IMR-90 (cell line): ENCODE measurements around the gene NEXN. TPM values are rescaled to one million over a fixed set of nuclear protein-coding genes. Genes with fewer than 3 reads are reported as not detected.

ENCODE experiments used
- ATAC-seq: fragments of 200-7000 bp; cut with Tn5 transposase; 2 replicates; pipeline ENCODE4 v1.9.1; 2020; ENCODE audit warnings: low read depth, mild to moderate bottlenecking, moderate library complexity
- BruUV-seq: library from RNA; stranded (reverse); fragments of 400-500 nt; replicated peaks from 2 replicates; lab custom pipeline; 2021; lab: Mats Ljungman, UMichigan
- CTCF ChIA-PET: fragments of 300-600 bp; formaldehyde crosslinking; extraction: SDS; loops from one replicate; lab custom pipeline; 2021; ENCODE audit warnings: antibody characterized with exemption; lab: Yijun Ruan, JAX
- POLR2A ChIA-PET: fragments of 300-600 bp; sonication (Branson Sonifier 250); formaldehyde crosslinking; loops from one replicate; lab custom pipeline; 2022; ENCODE audit warnings: antibody characterized with exemption; ENCODE audit not compliant: unreplicated experiment; lab: Charles Lee
- DNase-seq: peaks from one replicate; pipeline ENCODE4 v3.0.0; 2013
- H2AFZ ChIP-seq: replicated peaks from 2 replicates; pipeline ENCODE3; 2013; ENCODE audit warnings: low read length, mild to moderate bottlenecking; ENCODE audit not compliant: poor library complexity
- H2AK5ac ChIP-seq: 2 replicates; pipeline ENCODE4 v1.6.1; 2013; ENCODE audit warnings: low read depth, low read length, inconsistent platforms
- H2AK9ac ChIP-seq: replicated peaks from 2 replicates; pipeline ENCODE3; 2013; ENCODE audit warnings: mild to moderate bottlenecking, low read depth, low read length, moderate library complexity; ENCODE audit not compliant: poor library complexity
- H2BK120ac ChIP-seq: 2 replicates; pipeline ENCODE4 v1.6.1; 2013; ENCODE audit warnings: low read depth, low read length, inconsistent platforms
- H2BK15ac ChIP-seq: 3 replicates; pipeline ENCODE4 v1.6.1; 2013; ENCODE audit warnings: low read depth, low read length, inconsistent platforms
- H2BK20ac ChIP-seq: 2 replicates; pipeline ENCODE4 v1.6.1; 2013; ENCODE audit warnings: low read depth, mild to moderate bottlenecking, inconsistent platforms, low read length, moderate library complexity
- H2BK5ac ChIP-seq: 2 replicates; pipeline ENCODE4 v1.6.1; 2013; ENCODE audit warnings: mild to moderate bottlenecking, low read depth, low read length, inconsistent platforms; ENCODE audit not compliant: poor library complexity, severe bottlenecking
- H3K14ac ChIP-seq: replicated peaks from 2 replicates; pipeline ENCODE4 v1.6.1; 2013; ENCODE audit warnings: low read depth, low read length, inconsistent platforms
- H3K18ac ChIP-seq: 2 replicates; pipeline ENCODE4 v1.6.1; 2013; ENCODE audit warnings: low read depth, low read length, control low read depth
- H3K23ac ChIP-seq: 2 replicates; pipeline ENCODE4 v1.6.1; 2013; ENCODE audit warnings: low read depth, low read length, inconsistent platforms
- H3K27ac ChIP-seq: 2 replicates; pipeline ENCODE4 v1.5.1; 2013; ENCODE audit warnings: mild to moderate bottlenecking, control low read depth, low read length; ENCODE audit not compliant: insufficient read depth
- H3K27me3 ChIP-seq: 2 replicates; pipeline ENCODE4 v1.6.1; 2013; ENCODE audit warnings: low read length; ENCODE audit not compliant: control insufficient read depth, insufficient read depth
- H3K36me3 ChIP-seq: 2 replicates; pipeline ENCODE4 v1.6.1; 2013; ENCODE audit warnings: low read length, mixed read lengths; ENCODE audit not compliant: control insufficient read depth, insufficient read depth
- H3K4ac ChIP-seq: 2 replicates; pipeline ENCODE4 v1.6.1; 2013; ENCODE audit warnings: low read depth, low read length, inconsistent platforms
- H3K4me1 ChIP-seq: 2 replicates; pipeline ENCODE4 v1.6.1; 2013; ENCODE audit warnings: low read length, mixed read lengths; ENCODE audit not compliant: control insufficient read depth, insufficient read depth
- H3K4me2 ChIP-seq: 2 replicates; pipeline ENCODE4 v1.6.1; 2013; ENCODE audit warnings: low read depth, mild to moderate bottlenecking, control low read depth, low read length, moderate library complexity
- H3K4me3 ChIP-seq: 2 replicates; pipeline ENCODE4 v1.5.1; 2013; ENCODE audit warnings: low read depth, mild to moderate bottlenecking, control low read depth, low read length, moderate library complexity; ENCODE audit not compliant: insufficient read depth
- H3K56ac ChIP-seq: 2 replicates; pipeline ENCODE4 v1.6.1; 2013; ENCODE audit warnings: low read length, inconsistent platforms; ENCODE audit not compliant: insufficient read depth; ENCODE audit errors: extremely low read depth
- H3K79me1 ChIP-seq, 2 experiments: 2 replicates each; pipeline ENCODE4 v1.6.1; 2013; ENCODE audit warnings: low read length in 2 of 2, inconsistent platforms in 1 of 2, low read depth in 1 of 2
- H3K9ac ChIP-seq: 2 replicates; pipeline ENCODE4 v1.6.1; 2013; ENCODE audit warnings: low read depth, low read length, control low read depth
- H3K9me1 ChIP-seq: 2 replicates; pipeline ENCODE4 v1.6.1; 2013; ENCODE audit warnings: low read length, inconsistent platforms; ENCODE audit not compliant: insufficient read depth
- H3K9me3 ChIP-seq: 2 replicates; pipeline ENCODE4 v1.6.1; 2013; ENCODE audit warnings: low read length; ENCODE audit not compliant: control insufficient read depth, insufficient read depth
- H4K20me1 ChIP-seq: 2 replicates; pipeline ENCODE4 v1.6.1; 2013; ENCODE audit warnings: low read length, inconsistent platforms; ENCODE audit not compliant: insufficient read depth
- H4K5ac ChIP-seq: 2 replicates; pipeline ENCODE4 v1.6.1; 2013; ENCODE audit warnings: mild to moderate bottlenecking, low read depth, low read length, control low read depth
- H4K8ac ChIP-seq, 2 experiments: 2 replicates each; pipeline ENCODE4 v1.6.1; 2013; ENCODE audit warnings: low read depth in 2 of 2, low read length in 2 of 2, control low read depth in 1 of 2, inconsistent platforms in 1 of 2
- H4K91ac ChIP-seq: 2 replicates; pipeline ENCODE4 v1.6.1; 2013; ENCODE audit warnings: low read depth, low read length, inconsistent platforms; ENCODE audit not compliant: insufficient read depth
- BHLHE40 ChIP-seq: fragments of 150-350 bp; IDR thresholded peaks from 2 replicates; pipeline ENCODE4 v1.6.1; 2016; ENCODE audit warnings: mild to moderate bottlenecking, low read depth, low read length
- CHD1 ChIP-seq: IDR thresholded peaks from 2 replicates; pipeline ENCODE4 v1.6.1; 2012; ENCODE audit warnings: low read depth, low read length, improper control_type of control experiment
- CTCF ChIP-seq: conservative IDR thresholded peaks from 2 replicates; pipeline ENCODE4 v1.5.1; 2012; ENCODE audit warnings: mild to moderate bottlenecking, low read depth, low read length, improper control_type of control experiment
- ELK1 ChIP-seq: fragments of 150-350 bp; IDR thresholded peaks from 2 replicates; pipeline ENCODE4 v1.6.1; 2016; ENCODE audit warnings: low read depth, mild to moderate bottlenecking, low read length, moderate library complexity, borderline replicate concordance
- FOS ChIP-seq: fragments of 150-350 bp; IDR thresholded peaks from 2 replicates; pipeline ENCODE4 v1.6.1; 2016; ENCODE audit warnings: low read depth, low read length
- MAFK ChIP-seq: IDR thresholded peaks from 2 replicates; pipeline ENCODE4 v1.6.1; 2012; ENCODE audit warnings: low read depth, low read length, improper control_type of control experiment
- MAZ ChIP-seq: IDR thresholded peaks from 2 replicates; pipeline ENCODE4 v1.6.1; 2012; ENCODE audit warnings: low read depth, mild to moderate bottlenecking, low read length, improper control_type of control experiment, moderate library complexity, borderline replicate concordance
- MXI1 ChIP-seq: IDR thresholded peaks from 2 replicates; pipeline ENCODE4 v1.6.1; 2012; ENCODE audit warnings: low read depth, mild to moderate bottlenecking, low read length, moderate library complexity, borderline replicate concordance
- NFE2L2 ChIP-seq: fragments of 150-350 bp; IDR thresholded peaks from 2 replicates; pipeline ENCODE4 v1.6.1; 2016; ENCODE audit warnings: low read depth, mild to moderate bottlenecking, low read length
- POLR2A ChIP-seq: IDR thresholded peaks from 2 replicates; pipeline ENCODE4 v1.6.1; 2012; ENCODE audit warnings: mild to moderate bottlenecking, low read depth, low read length
- RCOR1 ChIP-seq: IDR thresholded peaks from 2 replicates; pipeline ENCODE4 v1.6.1; 2012; ENCODE audit warnings: mild to moderate bottlenecking, low read length, improper control_type of control experiment; ENCODE audit not compliant: insufficient replicate concordance
- RFX5 ChIP-seq: IDR thresholded peaks from 2 replicates; pipeline ENCODE4 v1.8.0; 2012; ENCODE audit warnings: low read depth, mild to moderate bottlenecking, low read length, moderate library complexity
- SMC3 ChIP-seq: fragments of 150-350 bp; IDR thresholded peaks from 2 replicates; pipeline ENCODE4 v1.6.1; 2016; ENCODE audit warnings: low read depth, mild to moderate bottlenecking, antibody characterized with exemption, low read length, moderate library complexity
- WGBS, 2 experiments: methylation state at CpG; one replicate each; pipeline versions ENCODE4 v1.1.5 to v1.1.7; 2013; ENCODE audit warnings: missing lambda C conversion rate in 2 of 2; ENCODE audit not compliant: insufficient read length in 1 of 2; ENCODE audit errors: extremely low coverage in 2 of 2; 5-methylcytosine and 5-hydroxymethylcytosine counted together
- dilution Hi-C: fragments of 300-500 bp; cut with HindIII; formaldehyde crosslinking; loops from one replicate; pipeline ENCODE4 v1.14.3; 2018; ENCODE audit warnings: low sequenced_read_pairs; ENCODE audit not compliant: unreplicated experiment
- in situ Hi-C: fragments of 300-500 bp; cut with MboI; formaldehyde crosslinking; loops from 3 replicates; pipeline ENCODE4 v1.14.3; 2019; ENCODE audit warnings: low sequenced_read_pairs, inconsistent platforms, mixed read lengths
- intact Hi-C: fragments of 100-400 bp; cut with micrococcal nuclease; formaldehyde crosslinking; loops from 2 replicates; pipeline ENCODE4 v1.10.0; 2022
- polyA plus RNA-seq, 3 experiments: library from polyadenylated mRNA; depleted of rRNA; stranded (reverse); fragments of >200 nt; gene quantifications; 2 replicates each; pipeline ENCODE4 v1.2.3, GENCODE V29; 2012; ENCODE audit warnings: low replicate concordance in 1 of 3
- total RNA-seq: library from RNA; depleted of rRNA; stranded (reverse); fragments of >200 nt; gene quantifications from 2 replicates; pipeline ENCODE4 v1.2.3, GENCODE V29; 2012

The NEXN gene
- total and polyA plus RNA-seq, 2 of the 4 experiments (the other 2 are of a cell fraction): 5.2 to 16.1 TPM

GRCh38 chr1:77989744-77990143 lies 101.3 kb downstream of the NEXN start:
- Histone ChIP-seq H2BK20ac (no peak overlapping the region), H2BK120ac (no peak overlapping the region), H4K5ac (no peak overlapping the region), H3K23ac (no peak overlapping the region), H4K8ac (no peak overlapping the region), H3K9me1 (peaks cover 6% of the 10 kb centered on the region; the same call in 1 of the 2 replicates), H2AK9ac (no peak overlapping the region), H3K9me3 (no peaks in the 10 kb centered on the region), H3K18ac (no peak overlapping the region), H4K20me1 (no peaks in the 10 kb centered on the region), H3K9ac (no peak overlapping the region), H3K56ac (no peak overlapping the region), H3K36me3 (peaks cover 5% of the 10 kb centered on the region; the same call in 1 of the 2 replicates), H3K4me1 (peaks cover 6% of the 10 kb centered on the region; the same call in 1 of the 2 replicates), H3K4ac (no peak overlapping the region), H2AK5ac (no peak overlapping the region), H3K14ac (no peak overlapping the region), H3K79me1 (peaks cover 32 to 59% of the 10 kb centered on the region in 2 experiments), H3K4me3 (no peak overlapping the region), H3K27ac (no peak overlapping the region), H4K91ac (no peak overlapping the region), H2AFZ (no peak overlapping the region), H2BK5ac (no peak overlapping the region), H3K4me2 (no peak overlapping the region), H3K27me3 (no peaks in the 10 kb centered on the region), H2BK15ac (no peak overlapping the region)
- ChIA-PET CTCF (interaction anchor here (0.6 to 1.3 kb wide), 2 partner anchors 12 to 112 kb away, joined by 3 read pairs; no protein-coding TSS in a partner anchor), POLR2A (no interaction called here)
- no peak for ATAC-seq
- dilution Hi-C loops (no loop called here), intact Hi-C loops (no loop called here), in situ Hi-C loops (no loop called here)
- no CpG with 5 or more reads among the region's 2 CpGs for WGBS, 2 experiments
- no peak for TF ChIP-seq NFE2L2
- no peak for TF ChIP-seq CHD1
- no peak for TF ChIP-seq BHLHE40
- no peak for TF ChIP-seq RFX5
- TF ChIP-seq RCOR1: no peak
- TF ChIP-seq MAZ: no peak
- no peak for TF ChIP-seq MXI1
- TF ChIP-seq POLR2A: no peak
- no peak for TF ChIP-seq MAFK
- no peak for TF ChIP-seq CTCF
- TF ChIP-seq FOS: no peak
- no peak for TF ChIP-seq SMC3
- no peak for TF ChIP-seq ELK1
- no TSS peak for BruUV-seq
- no peak for DNase-seq
